ENCODE results near the gene CD2AP.
"Not testable (repeated sequence)": the region's sequence is repeated elsewhere in the genome, so short reads cannot be mapped to it uniquely, and the experiment has no call there.

CD2AP gene

GRCh38 chr6:47647626-47648025, 170.0 kb downstream of the CD2AP start:
- not testable (repeated sequence) for DNase-seq

GRCh38 chr6:47648031-47648430, 170.4 kb downstream of the CD2AP start:
- no peak for DNase-seq

GRCh38 chr6:47650553-47651432, 173.2 kb downstream of the CD2AP start:
- DNase-seq, result no peak

DNA sequence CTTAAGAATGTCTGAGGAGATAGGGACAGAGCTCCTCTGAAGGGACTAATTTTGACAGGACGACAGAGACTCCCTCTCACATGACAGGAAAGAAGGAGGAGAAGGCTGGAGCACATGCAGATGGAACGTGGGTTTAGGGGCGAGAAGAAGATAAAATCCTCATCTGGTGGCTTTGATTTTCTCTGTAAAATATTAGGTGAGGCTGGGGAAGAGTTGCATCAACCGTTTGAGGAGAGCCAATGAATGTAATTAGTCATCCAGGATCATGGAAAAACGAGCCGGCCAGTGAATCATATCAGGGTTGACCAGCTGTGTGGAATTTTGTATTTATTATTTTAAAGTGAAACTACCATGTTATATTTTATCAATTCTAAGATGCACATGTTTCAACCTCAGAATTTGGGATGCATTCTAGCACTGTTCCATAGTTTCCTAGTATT, 173.9 kb downstream of the CD2AP start:
- DNase-seq, result no peak

GRCh38 chr6:47653706-47654105, 176.1 kb downstream of the CD2AP start:
- no peak for DNase-seq

- no peak for DNase-seq
Measured at GRCh38 chr6:47654255-47654654, 176.7 kb downstream of the CD2AP start.

DNA sequence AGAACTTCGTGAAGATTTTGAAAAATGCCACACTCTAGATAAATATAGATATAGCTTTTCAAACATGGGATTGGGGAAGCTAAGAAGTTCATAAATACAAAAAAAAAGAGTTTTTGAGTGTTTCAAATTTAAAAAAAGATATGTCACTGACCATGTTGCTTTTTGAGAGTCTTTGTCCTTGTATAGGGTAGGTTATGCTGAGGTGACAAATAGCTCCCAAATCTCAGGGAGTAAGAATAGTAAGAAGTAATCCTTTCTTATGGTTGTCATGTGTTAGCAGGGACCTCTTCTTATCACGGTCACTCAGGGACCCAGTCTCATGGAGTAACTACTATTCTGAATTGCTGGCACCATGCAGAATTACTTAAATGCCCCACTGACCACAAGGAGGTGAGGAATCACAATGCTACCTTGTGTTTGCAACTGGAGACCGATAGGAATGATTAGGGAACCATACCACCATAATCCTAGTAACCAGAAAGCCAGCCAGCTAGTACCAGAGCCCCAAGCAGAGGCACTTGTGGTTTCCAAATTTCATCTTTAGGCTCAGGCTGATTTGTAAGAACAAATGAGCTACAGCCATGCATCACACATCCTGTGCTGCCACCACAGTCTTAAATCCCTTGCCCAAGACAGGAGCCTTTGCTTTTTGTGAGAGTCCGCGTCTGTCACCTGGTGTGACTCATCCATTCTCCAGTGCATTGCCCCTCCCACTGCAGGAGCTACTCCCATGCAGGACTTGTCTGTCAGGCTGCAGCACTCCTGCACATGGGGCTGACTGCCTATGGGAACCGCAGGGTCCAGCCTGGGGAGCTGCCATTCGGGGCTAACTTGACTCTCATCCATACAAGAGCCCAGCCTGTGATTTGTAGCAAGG, 178.4 kb downstream of the CD2AP start:
- no peak for DNase-seq

DNA sequence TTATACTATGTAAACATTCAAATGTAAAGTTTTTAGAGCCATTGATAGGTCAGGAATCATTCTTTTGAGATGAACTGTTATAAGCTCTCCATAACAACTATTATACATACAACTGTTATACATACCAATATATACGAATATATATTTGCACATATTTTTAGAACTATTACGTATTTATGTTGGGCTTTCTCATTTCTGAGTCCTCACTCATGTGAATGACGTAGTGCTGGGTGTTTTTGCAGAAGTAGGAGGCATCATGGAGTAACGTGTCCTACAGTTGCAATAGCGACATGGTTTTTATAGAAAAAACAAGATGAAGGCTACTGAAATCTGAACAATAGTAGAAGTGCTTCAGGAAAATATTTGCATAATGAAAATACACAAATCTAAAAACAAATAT, 184.4 kb downstream of the CD2AP start:
- no peak for DNase-seq

DNA sequence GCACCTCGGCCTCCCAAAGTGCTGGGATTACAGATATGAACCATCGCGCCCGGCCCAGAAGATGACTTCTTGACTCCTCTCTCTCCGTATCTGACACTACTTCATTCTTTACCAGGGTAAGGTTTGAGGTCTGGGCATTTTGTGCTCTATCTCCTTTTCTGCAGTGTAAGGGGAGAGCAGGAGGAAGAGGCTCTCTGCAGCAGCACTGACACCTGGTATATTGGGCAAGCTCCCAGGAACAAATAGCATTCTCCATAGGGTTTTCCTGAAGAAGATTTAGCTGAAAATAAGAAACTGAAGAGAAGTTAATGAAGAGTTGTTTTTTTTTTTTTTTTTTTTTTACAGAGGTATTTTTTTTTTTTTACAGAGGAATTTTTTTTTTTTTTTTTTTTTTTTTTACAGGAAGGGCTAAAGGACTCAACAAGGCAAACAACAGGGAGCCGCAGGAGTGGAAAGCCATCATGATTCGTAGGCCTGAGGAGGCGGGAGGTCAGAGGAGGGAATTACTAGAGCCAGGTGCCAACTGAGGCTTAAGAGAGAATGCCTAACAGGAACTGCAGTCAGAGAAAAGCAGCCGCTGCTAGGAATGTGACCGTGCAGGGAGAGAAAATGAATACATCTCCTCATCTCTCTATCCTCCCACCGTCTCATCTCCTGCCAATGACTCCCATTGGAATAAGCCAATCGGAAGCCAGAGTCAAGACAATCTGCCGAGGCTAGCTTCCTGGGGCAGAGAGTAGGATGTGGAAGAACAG, 186.1 kb downstream of the CD2AP start:
- no peak for DNase-seq

GRCh38 chr6:47665112-47665511, 187.5 kb downstream of the CD2AP start:
- no peak for DNase-seq

DNA sequence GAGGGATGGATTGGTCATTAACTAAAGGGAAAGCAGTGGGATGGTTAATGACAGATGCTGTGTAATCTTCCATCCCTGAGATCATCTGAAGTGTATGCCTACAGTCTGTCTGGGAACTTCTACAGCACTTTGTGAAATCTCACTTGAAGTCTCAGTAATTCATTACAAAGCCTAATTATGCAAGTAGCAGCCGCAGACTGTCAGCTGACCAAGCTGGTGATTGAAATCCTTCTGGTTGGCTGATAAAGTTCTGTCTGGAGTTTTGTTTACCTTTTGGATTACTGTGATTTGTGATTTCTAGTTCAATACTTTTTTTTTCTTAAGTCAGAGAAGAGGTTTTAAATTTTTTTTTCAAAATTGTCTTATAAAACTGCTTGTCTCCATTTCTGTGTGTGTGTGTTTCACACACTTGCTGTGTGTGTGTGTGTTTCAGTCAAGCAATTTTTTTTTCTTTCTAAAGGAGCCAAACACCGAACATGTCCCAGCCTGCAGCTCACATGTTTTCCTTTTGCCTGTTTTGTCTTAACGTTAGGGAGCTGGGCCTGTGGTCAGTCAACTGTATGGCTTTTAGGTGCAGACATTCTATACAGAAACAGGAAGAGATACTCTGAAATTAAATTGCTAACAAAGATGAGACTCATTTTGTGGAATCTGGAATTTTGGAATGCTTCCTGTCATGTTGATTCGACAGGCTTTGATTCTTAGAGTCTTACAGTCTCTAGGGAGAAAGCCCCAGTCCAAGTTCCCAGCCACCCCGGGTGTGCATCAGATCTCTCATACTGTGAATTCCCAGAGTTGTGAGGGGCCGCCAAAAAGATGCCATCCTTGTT, 192.3 kb downstream of the CD2AP start:
- DNase-seq, result no peak

- DNase-seq, result no peak
Measured at GRCh38 chr6:47670851-47671250, 193.3 kb downstream of the CD2AP start.

DNA sequence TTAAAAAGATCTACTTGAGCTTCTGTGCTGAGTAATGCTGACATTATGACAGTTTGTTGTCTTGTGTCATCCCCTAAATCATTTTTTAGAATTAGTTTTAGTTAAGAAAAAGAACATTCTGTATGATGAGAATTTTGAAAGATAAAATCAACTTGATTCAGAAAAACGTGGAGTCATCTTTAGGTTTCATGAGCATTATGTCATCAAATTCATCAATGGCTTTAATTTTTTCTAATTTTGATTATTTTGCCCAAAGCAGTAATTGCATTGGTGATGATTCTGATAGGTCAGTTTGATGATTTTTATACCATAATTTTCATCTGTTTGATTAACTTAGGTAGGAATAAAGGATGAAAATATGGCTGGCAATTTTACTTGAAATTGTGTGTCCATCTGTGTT, 194.2 kb downstream of the CD2AP start:
- no peak for DNase-seq

GRCh38 chr6:47672816-47673215, 195.2 kb downstream of the CD2AP start:
- DNase-seq, result no peak

DNA sequence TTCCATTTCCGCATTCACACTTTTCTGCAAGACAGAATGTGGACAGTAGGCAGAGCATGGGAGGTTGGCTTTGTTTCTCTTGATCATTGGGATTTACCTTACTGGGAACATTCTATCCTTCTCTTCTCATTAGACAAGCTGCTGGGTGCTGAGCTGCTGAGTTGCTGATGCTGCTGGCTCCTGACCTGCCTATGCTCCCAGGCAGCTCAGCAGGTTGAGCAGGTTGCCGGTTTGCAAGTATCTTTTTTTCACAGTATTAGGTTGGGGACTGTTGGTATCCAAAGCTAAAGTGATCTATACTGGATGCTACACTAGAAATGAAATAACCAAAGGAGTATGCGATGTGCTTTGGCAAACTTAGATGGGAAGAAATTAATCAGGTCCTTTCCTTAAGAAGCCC, 197.1 kb downstream of the CD2AP start:
- no peak for DNase-seq
